ENCODE data around the gene TMEM259. TPM values are rescaled to one million over a fixed set of nuclear protein-coding genes. Genes with fewer than 3 reads are reported as not detected.

The TMEM259 gene
- total and polyA plus RNA-seq, 2 of the 13 experiments (the other 11 are each of a cell fraction or from before 2014, with no cell fraction given), result 64.7 to 164 TPM

- TF ChIP-seq, protein P1, sequence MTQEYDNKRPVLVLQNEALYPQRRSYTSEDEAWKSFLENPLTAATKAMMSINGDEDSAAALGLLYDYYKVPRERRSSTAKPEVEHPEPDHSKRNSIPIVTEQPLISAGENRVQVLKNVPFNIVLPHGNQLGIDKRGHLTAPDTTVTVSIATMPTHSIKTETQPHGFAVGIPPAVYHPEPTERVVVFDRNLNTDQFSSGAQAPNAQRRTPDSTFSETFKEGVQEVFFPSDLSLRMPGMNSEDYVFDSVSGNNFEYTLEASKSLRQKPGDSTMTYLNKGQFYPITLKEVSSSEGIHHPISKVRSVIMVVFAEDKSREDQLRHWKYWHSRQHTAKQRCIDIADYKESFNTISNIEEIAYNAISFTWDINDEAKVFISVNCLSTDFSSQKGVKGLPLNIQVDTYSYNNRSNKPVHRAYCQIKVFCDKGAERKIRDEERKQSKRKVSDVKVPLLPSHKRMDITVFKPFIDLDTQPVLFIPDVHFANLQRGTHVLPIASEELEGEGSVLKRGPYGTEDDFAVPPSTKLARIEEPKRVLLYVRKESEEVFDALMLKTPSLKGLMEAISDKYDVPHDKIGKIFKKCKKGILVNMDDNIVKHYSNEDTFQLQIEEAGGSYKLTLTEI (CRISPR knock-in tag; conservative IDR thresholded peaks at IDR 0.05), result no peak
- 0 out of 2 replicates have a peak, but pooled peaks have one; percentile 24 for TF ChIP-seq ZBTB20 (CRISPR knock-in tag; IDR thresholded peaks at IDR 0.05; ENCODE audit: borderline replicate concordance, low read depth)
- TF ChIP-seq AGO2 (optimal IDR thresholded peaks at IDR 0.05; ENCODE audit: low read depth, low read length), result peak; percentile 36
- no peak for TF ChIP-seq RELA (CRISPR knock-in tag; IDR thresholded peaks at IDR 0.05)
- TF ChIP-seq, protein P2, sequence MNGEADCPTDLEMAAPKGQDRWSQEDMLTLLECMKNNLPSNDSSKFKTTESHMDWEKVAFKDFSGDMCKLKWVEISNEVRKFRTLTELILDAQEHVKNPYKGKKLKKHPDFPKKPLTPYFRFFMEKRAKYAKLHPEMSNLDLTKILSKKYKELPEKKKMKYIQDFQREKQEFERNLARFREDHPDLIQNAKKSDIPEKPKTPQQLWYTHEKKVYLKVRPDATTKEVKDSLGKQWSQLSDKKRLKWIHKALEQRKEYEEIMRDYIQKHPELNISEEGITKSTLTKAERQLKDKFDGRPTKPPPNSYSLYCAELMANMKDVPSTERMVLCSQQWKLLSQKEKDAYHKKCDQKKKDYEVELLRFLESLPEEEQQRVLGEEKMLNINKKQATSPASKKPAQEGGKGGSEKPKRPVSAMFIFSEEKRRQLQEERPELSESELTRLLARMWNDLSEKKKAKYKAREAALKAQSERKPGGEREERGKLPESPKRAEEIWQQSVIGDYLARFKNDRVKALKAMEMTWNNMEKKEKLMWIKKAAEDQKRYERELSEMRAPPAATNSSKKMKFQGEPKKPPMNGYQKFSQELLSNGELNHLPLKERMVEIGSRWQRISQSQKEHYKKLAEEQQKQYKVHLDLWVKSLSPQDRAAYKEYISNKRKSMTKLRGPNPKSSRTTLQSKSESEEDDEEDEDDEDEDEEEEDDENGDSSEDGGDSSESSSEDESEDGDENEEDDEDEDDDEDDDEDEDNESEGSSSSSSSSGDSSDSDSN (CRISPR knock-in tag; IDR thresholded peaks at IDR 0.05), result peak; percentile 69
- no peak for TF ChIP-seq HMGA1 (CRISPR knock-in tag; conservative IDR thresholded peaks at IDR 0.05)
- TF ChIP-seq DMAP1 (CRISPR knock-in tag; IDR thresholded peaks at IDR 0.05), result peak; percentile 45; the same call in 1 of the 2 replicates
- TF ChIP-seq, protein P3, sequence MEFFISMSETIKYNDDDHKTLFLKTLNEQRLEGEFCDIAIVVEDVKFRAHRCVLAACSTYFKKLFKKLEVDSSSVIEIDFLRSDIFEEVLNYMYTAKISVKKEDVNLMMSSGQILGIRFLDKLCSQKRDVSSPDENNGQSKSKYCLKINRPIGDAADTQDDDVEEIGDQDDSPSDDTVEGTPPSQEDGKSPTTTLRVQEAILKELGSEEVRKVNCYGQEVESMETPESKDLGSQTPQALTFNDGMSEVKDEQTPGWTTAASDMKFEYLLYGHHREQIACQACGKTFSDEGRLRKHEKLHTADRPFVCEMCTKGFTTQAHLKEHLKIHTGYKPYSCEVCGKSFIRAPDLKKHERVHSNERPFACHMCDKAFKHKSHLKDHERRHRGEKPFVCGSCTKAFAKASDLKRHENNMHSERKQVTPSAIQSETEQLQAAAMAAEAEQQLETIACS (CRISPR knock-in tag; IDR thresholded peaks at IDR 0.05), result no peak
- TF ChIP-seq, protein P4, sequence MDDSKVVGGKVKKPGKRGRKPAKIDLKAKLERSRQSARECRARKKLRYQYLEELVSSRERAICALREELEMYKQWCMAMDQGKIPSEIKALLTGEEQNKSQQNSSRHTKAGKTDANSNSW (CRISPR knock-in tag; IDR thresholded peaks at IDR 0.05; ENCODE audit: borderline replicate concordance), result no peak
- no peak for TF ChIP-seq ZNF253 (CRISPR knock-in tag; IDR thresholded peaks at IDR 0.05; ENCODE audit: borderline replicate concordance)
- TF ChIP-seq SAP130 (CRISPR knock-in tag; IDR thresholded peaks at IDR 0.05; ENCODE audit: low read depth), result peak; percentile 77
- peak; percentile 92 for TF ChIP-seq TEAD3 (CRISPR knock-in tag; optimal IDR thresholded peaks at IDR 0.05; ENCODE audit: borderline replicate concordance)
- TF ChIP-seq CCAR2 (optimal IDR thresholded peaks at IDR 0.05; ENCODE audit: low read depth, low read length), result no peak
- TF ChIP-seq ATF2 (CRISPR knock-in tag; IDR thresholded peaks at IDR 0.05), result no peak
- TF ChIP-seq SP4 (CRISPR knock-in tag; IDR thresholded peaks at IDR 0.05), result peak; percentile 34; the same call in 1 of the 2 replicates
- TF ChIP-seq THYN1 (CRISPR knock-in tag; IDR thresholded peaks at IDR 0.05; ENCODE audit: borderline replicate concordance, low read depth), result no peak
- 0 out of 2 replicates have a peak, but pooled peaks have one; percentile 21 for TF ChIP-seq HOXA5 (CRISPR knock-in tag; IDR thresholded peaks at IDR 0.05)
- TF ChIP-seq RCOR2 (CRISPR knock-in tag; IDR thresholded peaks at IDR 0.05), result 0 out of 2 replicates have a peak, but pooled peaks have one; percentile 17
- peak; percentile 39; the same call in 1 of the 2 replicates for TF ChIP-seq PHF21A (CRISPR knock-in tag; IDR thresholded peaks at IDR 0.05)
- TF ChIP-seq PTBP1 (IDR thresholded peaks at IDR 0.05; ENCODE audit: low read depth, low read length, poor library complexity, severe bottlenecking), result peak; percentile 23
- TF ChIP-seq, protein P5, sequence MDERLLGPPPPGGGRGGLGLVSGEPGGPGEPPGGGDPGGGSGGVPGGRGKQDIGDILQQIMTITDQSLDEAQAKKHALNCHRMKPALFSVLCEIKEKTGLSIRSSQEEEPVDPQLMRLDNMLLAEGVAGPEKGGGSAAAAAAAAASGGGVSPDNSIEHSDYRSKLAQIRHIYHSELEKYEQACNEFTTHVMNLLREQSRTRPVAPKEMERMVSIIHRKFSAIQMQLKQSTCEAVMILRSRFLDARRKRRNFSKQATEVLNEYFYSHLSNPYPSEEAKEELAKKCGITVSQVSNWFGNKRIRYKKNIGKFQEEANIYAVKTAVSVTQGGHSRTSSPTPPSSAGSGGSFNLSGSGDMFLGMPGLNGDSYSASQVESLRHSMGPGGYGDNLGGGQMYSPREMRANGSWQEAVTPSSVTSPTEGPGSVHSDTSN (CRISPR knock-in tag; IDR thresholded peaks at IDR 0.05), result no peak
- peak; percentile 37 for TF ChIP-seq GATAD1 (CRISPR knock-in tag; IDR thresholded peaks at IDR 0.05)
Measured at GRCh38 chr19:1028062-1028926, 7.4 kb upstream of the TMEM259 start (continued).

Measured in HepG2 (cell line).